ENCODE data around the gene LRRC55. TPM values are rescaled to one million over a fixed set of nuclear protein-coding genes. Genes with fewer than 3 reads are reported as not detected.

LRRC55 gene
- polyA plus RNA-seq, 1 experiment: not detected

GRCh38 chr11:57155400-57155799 is 26.4 kb upstream of the LRRC55 start:
- DNase-seq (ENCODE audit: low read depth): no peak
- ChIA-PET POLR2A (no interaction called here), CTCF (interaction anchor here (1.1 kb wide), 1 partner anchor 15 kb away, joined by 3 read pairs; no protein-coding TSS in a partner anchor)
- Histone ChIP-seq H3K36me3 (ENCODE audit: control insufficient read depth, insufficient read depth, low read length) (no peaks in the 10 kb centered on the region), H3K4me3 (ENCODE audit: low read depth, low read length) (no peak overlapping the region), H3K27me3 (ENCODE audit: control insufficient read depth, insufficient read depth, low read length) (peaks cover 2% of the 10 kb centered on the region)
- no peak for TF ChIP-seq CTCF (IDR thresholded peaks at IDR 0.05; ENCODE audit: insufficient read depth, low read depth, low read length)

GRCh38 chr11:57155838-57156607 is 25.7 kb upstream of the LRRC55 start:
- no peak for TF ChIP-seq CTCF (IDR thresholded peaks at IDR 0.05; ENCODE audit: insufficient read depth, low read depth, low read length)
- DNase-seq (ENCODE audit: low read depth): no peak
- Histone ChIP-seq H3K36me3 (ENCODE audit: control insufficient read depth, insufficient read depth, low read length) (no peaks in the 10 kb centered on the region), H3K4me3 (ENCODE audit: low read depth, low read length) (no peak overlapping the region), H3K27me3 (ENCODE audit: control insufficient read depth, insufficient read depth, low read length) (peaks cover 2% of the 10 kb centered on the region)
- ChIA-PET POLR2A (no interaction called here), CTCF (interaction anchor here (1.1 kb wide), 1 partner anchor 15 kb away, joined by 3 read pairs; no protein-coding TSS in a partner anchor)

- CTCF ChIA-PET: no interaction called here
Observed at GRCh38 chr11:57156928-57157327, 24.8 kb upstream of the LRRC55 start.

GRCh38 chr11:57157624-57158023 is 24.1 kb upstream of the LRRC55 start:
- ChIA-PET CTCF (no interaction called here), POLR2A (no interaction called here)
- TF ChIP-seq CTCF (IDR thresholded peaks at IDR 0.05; ENCODE audit: insufficient read depth, low read depth, low read length): no peak

More at GRCh38 chr11:57156928-57157327, 24.8 kb upstream of the LRRC55 start:
- Histone ChIP-seq H3K27me3 (ENCODE audit: control insufficient read depth, insufficient read depth, low read length) (peaks cover 2% of the 10 kb centered on the region), H3K4me3 (ENCODE audit: low read depth, low read length) (no peak overlapping the region), H3K36me3 (ENCODE audit: control insufficient read depth, insufficient read depth, low read length) (no peaks in the 10 kb centered on the region)
- DNase-seq (ENCODE audit: low read depth): no peak
- no peak for TF ChIP-seq CTCF (IDR thresholded peaks at IDR 0.05; ENCODE audit: insufficient read depth, low read depth, low read length)
- POLR2A ChIA-PET: no interaction called here

GRCh38 chr11:57158180-57158579 is 23.6 kb upstream of the LRRC55 start:
- Histone ChIP-seq H3K27me3 (ENCODE audit: control insufficient read depth, insufficient read depth, low read length) (peaks cover 2% of the 10 kb centered on the region), H3K4me3 (ENCODE audit: low read depth, low read length) (no peak overlapping the region), H3K36me3 (ENCODE audit: control insufficient read depth, insufficient read depth, low read length) (no peaks in the 10 kb centered on the region)
- no peak for TF ChIP-seq CTCF (IDR thresholded peaks at IDR 0.05; ENCODE audit: insufficient read depth, low read depth, low read length)
- no peak for DNase-seq (ENCODE audit: low read depth)
- ChIA-PET CTCF (no interaction called here), POLR2A (no interaction called here)

More at GRCh38 chr11:57157624-57158023, 24.1 kb upstream of the LRRC55 start:
- Histone ChIP-seq H3K36me3 (ENCODE audit: control insufficient read depth, insufficient read depth, low read length) (no peaks in the 10 kb centered on the region), H3K4me3 (ENCODE audit: low read depth, low read length) (no peak overlapping the region), H3K27me3 (ENCODE audit: control insufficient read depth, insufficient read depth, low read length) (peaks cover 2% of the 10 kb centered on the region)
- DNase-seq (ENCODE audit: low read depth): no peak
